Camera-type eye (tissue), 1 donor: ENCODE data around the gene UNC119. TPM values are rescaled to one million over a fixed set of nuclear protein-coding genes. Genes with fewer than 3 reads are reported as not detected.

Experiments used
- total RNA-seq: library from RNA; depleted of rRNA; stranded (reverse); fragments of >200 nt; gene quantifications from one replicate; pipeline ENCODE4 v1.2.3, GENCODE V29; 2014

The UNC119 gene
- 288 TPM for total RNA-seq

DNA sequence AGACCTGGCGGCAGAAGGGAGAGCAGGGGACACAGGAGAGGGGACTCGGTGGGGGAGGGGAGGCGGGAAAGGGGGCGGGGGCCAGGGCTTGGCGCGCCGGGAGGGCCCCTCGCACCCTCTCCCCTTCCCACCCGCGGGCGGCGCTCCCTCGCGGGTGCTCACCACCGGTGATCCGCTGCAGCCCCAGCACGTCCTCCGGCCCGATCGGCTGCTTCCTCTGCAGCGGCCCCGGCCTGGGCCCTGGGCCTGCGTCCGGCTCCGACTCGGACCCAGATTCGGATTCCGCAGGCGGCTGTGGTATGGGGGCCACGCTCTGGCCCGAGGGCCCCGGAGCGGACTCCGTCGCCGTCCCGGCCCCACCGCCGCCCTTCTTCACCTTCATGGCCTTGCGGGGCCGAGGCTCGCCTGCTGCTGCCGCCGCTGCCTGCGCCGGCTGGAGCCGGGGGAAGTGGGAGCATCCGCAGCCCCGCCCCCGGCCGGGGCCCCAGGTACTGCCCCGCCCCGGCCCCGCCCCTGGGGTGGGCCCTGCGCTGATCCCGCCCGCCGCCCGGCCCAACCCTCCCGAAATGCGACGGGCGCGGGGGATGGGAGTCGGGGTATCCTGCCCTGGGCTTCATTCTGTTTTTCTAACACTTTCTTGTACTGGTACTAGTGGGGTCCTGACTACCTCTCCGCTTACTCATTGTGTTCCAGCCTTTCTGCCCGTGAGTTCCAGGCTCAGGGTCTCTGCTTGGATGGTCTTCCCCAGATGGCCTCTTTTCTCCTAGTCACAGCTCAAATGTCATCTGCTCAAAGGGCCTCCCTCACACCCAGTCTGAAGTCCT, at the start of gene UNC119:
Gene UNC119, minus strand, starts transcription at position 449 of the 824 bp plus-strand sequence. Its CDS starts 67 bp downstream, at position 382.

DNA sequence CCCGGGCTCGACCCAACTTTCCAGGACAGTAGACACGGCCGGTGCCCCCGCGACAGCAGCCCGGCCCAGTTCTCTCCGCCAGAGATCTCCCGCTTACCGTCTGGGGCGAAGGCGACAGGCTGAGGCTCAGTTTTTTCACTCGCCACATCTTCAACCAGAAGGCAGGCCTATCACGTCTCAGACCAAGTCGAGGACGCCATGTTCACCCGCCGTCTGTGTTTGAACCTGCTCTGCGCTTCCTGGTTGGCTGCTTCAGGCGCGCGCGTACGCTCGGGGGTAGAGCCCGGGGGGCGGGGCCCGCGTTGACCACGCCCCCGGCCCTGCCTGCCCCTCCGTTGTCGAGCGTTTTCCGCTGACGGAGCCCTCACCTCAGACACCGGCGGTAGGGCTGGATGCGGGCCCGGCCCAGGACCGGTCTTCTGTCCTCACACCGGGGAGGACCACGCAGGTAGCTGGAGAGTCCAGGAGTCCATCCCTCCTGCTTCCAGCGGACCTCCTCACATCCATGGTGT, 46.4 kb upstream of the UNC119 start, which contains the start of gene SPAG5:
Gene SPAG5, minus strand, starts transcription at position 227 of the 512 bp plus-strand sequence. Its CDS starts 79 bp downstream, at position 148.

DNA sequence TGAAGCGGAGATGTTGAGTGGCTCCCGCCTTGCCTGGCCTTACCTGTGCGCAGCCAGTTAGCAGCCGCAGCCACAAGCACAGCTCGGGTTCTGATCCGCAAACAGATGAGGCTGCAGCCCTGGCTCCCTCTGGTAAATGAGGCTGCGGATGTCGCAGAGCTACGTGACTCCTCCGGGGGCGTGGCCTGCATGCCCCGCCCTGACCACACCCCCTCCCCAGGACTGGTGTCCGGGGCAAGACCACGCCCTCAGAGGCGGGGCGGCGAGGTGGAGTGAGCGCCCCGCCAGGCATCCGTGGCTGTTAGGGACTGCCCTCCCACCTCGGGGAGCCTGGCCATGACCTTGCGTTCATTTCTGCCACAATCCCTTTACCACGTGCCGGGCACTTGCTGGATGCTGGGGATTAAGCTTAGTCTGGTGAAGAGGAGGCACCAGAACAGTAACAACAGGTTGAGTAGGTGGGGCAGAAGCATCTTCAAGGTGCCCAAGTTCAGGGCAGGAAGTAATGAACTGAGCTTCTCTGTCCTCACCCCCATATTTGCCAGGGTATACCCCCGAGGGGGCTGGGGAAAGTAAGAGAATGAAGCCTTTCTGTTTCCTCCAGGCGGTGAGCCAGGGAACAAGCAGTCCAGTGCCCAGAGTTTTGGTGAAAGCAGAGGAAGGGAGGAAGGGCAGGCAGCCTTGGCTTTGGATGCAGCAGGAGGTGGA, 24.5 kb upstream of the UNC119 start, which contains the start of gene ALDOC:
Gene ALDOC, minus strand, starts transcription at position 138 of the 708 bp plus-strand sequence. CDS start 1,363 bp downstream, outside the sequence.

DNA sequence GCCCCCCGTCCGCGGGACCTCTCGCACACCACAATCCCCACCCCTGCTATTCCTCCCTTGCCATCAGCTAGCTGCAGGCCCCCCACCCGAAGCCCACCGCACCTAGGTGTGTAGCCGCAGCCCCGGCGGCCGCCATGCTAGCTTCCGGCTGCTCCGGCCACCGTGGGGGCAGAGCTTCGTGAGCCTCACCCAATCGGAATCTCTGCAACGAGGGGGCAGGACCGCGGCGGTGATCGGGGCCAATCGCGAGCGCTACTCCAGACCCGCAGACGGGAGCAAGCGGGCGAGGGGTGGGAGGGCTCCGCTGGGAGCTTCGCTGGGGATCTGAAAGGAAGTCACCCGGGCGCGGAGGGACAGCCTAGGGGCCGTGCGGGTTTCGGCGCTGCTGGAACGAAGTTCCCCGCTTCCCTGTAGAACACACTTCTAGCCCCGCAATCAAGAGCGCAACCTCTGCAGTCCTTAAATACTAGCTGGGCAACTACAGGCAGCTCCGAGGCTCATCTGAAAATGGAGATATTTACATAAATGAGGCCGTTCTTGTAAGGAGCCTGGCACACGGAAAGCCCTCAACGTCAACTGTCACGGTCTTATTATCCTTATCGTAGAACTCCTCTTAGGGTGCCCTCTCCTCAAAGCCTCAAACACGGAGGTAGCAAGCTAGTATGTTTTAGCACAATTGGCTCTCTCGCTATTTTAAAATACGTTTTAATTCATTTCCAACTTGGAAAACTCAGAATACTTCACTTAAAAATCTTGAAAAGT, 19.1 kb upstream of the UNC119 start, which contains the start of gene PIGS:
Gene PIGS, minus strand, starts transcription at position 164 of the 762 bp plus-strand sequence. Its CDS starts 28 bp downstream, at position 136.

DNA sequence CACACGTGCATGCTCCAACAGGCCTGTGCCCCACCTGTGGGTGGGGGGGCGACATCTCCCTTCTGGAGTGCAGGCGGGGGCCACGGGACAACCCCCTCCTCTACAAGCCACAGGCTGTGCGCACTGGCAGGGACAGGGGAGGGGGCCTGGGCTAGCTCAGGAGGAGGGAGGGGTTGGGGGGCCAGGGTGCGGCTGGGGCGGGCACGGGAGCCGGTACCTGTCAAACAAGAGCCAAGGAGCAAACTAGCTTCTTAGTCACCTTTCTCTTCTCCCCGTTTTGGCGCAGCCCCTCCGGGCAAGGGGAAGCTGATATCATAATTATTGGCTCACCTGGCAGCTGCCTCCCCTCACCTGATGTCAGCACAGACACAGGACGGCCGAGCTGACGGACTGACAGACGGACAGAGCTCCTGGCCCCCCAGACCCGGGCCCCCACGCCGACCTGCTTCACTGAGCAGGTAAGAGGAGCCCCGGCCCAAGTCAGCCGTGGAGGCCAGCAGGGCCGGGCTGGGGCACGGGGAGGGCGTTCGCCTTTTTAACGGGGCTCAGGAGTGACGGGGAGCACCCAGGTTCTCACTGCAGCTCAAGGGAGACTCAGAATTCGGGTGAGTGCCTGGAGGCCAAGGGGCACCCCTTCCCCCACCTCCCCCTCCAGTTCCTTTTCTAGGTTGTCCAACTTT, 46.3 kb downstream of the UNC119 start, which contains the start of gene FOXN1:
Gene FOXN1, plus strand, starts transcription at position 363 of the 680 bp plus-strand sequence. CDS start 17,622 bp downstream, outside the sequence.

Other genes starting within 250 kb of the UNC119 start
- gene TMEM97, start 233.4 kb downstream of the UNC119 start, total RNA-seq = 18.7 TPM
- 59.0 TPM for gene IFT20, start 217.2 kb downstream of the UNC119 start, total RNA-seq
- 30.8 TPM for gene TNFAIP1, start 216.9 kb downstream of the UNC119 start, total RNA-seq
- 52.9 TPM for gene POLDIP2, start 195.1 kb downstream of the UNC119 start, total RNA-seq
- not detected for gene SEBOX, start 187.4 kb downstream of the UNC119 start, total RNA-seq
- gene VTN, start 182.3 kb downstream of the UNC119 start, total RNA-seq = 7.7 TPM
- gene SARM1, start 180.9 kb downstream of the UNC119 start, total RNA-seq = 33.6 TPM
- gene SLC46A1, start 146.4 kb downstream of the UNC119 start, total RNA-seq = 21.6 TPM
- 1.3 TPM for gene SLC13A2, start 79.0 kb downstream of the UNC119 start, total RNA-seq
- gene FOXN1, start 46.3 kb downstream of the UNC119 start, total RNA-seq = not detected
- gene PIGS, start 18.9 kb upstream of the UNC119 start, total RNA-seq = 44.8 TPM
- 134 TPM for gene ALDOC, start 24.3 kb upstream of the UNC119 start, total RNA-seq
- 17.5 TPM for gene SPAG5, start 46.4 kb upstream of the UNC119 start, total RNA-seq
- 29.6 TPM for gene RSKR, start 61.6 kb upstream of the UNC119 start, total RNA-seq
- gene BLTP2, start 92.5 kb upstream of the UNC119 start, total RNA-seq = 100 TPM
- 55.7 TPM for gene SDF2, start 109.3 kb upstream of the UNC119 start, total RNA-seq
- gene SUPT6H, start 109.6 kb upstream of the UNC119 start, total RNA-seq = 80.0 TPM
- 5.4 TPM for gene PROCA1, start 159.3 kb upstream of the UNC119 start, total RNA-seq
- 53.9 TPM for gene RAB34, start 165.2 kb upstream of the UNC119 start, total RNA-seq
- gene RPL23A, start 167.4 kb upstream of the UNC119 start, total RNA-seq = 234 TPM
- 1.1 TPM for gene TLCD1, start 173.6 kb upstream of the UNC119 start, total RNA-seq
- gene NEK8, start 176.2 kb upstream of the UNC119 start, total RNA-seq = 3.1 TPM
- 28.9 TPM for gene TRAF4, start 191.4 kb upstream of the UNC119 start, total RNA-seq